Stimulated activated CD4-positive, alpha-beta T cell treated with anti-CD3 and anti-CD28 coated beads, Interleukin-1b, Interleukin-23, amount 100 ng/mL, for 4 hours (primary cell): ENCODE data around the gene CHST6.
"Not testable (repeated sequence)": the region's sequence is repeated elsewhere in the genome, so short reads cannot be mapped to it uniquely, and the experiment has no call there.

Source experiments
- DNase-seq, 2 donors: peaks; one replicate each; pipeline ENCODE4 v3.0.0-alpha.2; 2020; ENCODE audit warnings: low read depth in 2 of 2

CHST6 gene

DNA sequence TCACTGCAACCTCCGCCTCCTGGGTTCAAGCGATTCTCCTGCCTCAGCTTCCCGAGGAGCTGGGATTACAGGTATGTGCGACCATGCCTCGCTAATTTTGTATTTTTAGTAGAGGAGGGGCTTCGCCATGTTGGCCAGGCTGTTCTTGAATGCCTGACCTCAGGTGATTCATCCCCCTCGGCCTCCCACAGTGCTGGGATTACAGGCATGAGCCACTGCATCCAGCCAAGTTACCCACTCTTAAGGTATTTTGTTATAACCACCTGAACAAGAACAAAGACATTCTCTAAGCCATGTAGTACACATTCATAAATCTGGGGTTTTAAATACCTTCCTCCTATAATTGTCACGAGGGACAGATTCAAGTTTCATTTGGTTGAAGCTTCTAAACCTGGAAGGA lies 18.4 kb downstream of the CHST6 start:
- no peak for DNase-seq

DNA sequence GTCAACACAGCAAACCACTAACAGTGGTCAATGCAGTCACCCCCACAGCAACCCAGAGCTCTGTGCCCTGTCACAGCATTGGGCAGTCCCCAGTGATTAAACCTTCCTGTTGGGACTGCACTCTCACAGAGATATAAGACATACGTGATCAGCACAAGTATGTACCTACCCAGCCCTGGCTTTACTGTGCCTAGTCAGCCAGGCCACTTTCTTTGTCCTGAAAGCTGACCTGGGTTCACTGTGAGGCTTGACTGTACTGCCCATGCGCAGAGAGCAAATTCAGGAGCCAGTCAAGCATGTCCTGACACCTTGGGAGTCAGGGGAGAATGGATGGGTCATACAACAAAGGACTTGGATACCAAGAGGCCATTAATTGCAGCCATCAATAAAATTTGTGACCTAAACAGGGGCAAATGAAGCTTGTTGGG lies 19.8 kb downstream of the CHST6 start:
- no peak for DNase-seq

DNA sequence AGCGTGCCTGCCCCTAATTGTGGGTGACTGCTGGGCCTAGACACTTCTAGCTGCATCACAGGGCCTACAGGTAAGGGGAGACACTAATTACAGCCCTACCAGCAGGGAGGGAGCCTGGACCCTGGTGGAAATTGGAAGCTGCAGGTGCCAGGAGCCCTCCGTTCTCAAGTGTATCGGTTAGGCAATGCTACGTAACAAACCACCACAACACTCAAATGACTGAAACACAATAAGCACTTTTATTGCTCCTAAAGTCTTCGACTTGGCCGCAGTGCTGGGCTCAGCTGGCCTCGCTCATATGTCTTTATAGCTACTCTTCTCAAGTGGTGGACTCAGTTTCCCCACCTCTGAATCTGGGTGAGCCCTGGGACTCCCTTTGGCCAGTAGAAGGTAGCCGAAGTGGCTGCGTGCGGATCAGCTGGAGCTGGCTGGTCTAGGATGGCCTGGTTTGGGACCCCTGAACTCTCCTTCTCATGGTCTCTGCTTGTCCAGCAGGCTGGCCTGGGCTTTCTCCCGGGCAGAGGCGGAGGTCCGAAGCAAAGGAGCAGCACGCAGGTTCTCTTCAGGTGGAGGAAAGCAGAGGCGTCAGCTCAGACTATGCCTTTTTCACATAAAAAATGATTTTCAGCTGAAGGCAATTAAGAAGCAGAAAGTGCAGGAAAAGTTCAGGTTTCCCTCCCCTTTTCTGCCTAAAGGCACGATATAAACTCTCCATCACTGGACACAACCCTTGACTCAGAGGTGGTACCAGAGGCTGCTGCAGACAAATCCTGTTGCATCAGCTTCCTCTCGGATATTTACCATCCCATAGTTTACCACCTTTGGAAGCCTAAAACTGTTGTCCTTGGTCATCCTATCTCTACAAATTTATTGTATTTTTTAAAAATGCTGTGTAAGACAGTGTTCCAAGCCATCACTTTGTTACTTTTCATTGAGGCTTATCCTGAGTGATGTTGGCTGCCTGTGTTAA lies 22.0 kb downstream of the CHST6 start:
- no peak for DNase-seq

DNA sequence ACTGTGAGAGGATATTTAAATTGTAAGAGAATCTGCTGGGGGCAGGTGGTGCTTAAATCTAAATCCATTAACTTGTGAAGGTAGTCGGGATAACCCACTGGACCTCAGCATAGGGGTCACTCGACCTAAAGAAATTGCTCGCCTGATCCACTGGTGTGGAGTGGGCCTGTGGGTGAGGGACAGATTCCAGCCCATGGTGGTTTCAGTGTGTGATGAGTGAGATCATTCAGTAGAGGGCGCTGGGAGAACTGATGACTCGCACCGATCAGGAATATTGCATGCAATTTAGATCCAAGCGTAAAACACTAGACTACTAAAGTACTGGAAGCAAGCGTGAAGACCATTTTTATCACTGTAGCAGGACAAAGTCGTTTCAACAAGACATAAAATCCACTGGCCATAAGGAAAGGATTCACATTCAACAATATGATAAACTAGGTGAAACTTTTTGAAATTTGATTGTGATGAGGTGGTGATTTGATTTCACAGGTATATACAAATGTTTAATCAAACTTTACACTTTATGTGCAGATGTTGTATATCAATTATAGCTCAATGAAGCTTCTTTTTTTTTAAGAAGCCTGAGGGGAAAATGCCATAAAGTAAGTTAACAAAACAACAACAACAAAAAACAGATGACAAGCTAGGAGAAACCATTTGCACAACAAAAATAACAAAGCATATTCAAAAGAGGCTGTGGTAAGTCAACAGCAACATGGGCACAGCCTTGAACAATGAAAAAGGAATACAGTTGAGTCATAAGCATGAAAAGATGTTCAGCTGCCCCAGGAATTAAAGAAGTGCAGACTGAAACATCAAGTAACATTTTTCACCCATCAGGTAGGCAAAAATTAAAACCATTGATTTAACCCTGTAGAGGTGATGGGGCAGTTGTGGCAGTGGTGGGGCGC lies 23.3 kb downstream of the CHST6 start:
- DNase-seq = peak in 1 of 2 donors; percentile 31

DNA sequence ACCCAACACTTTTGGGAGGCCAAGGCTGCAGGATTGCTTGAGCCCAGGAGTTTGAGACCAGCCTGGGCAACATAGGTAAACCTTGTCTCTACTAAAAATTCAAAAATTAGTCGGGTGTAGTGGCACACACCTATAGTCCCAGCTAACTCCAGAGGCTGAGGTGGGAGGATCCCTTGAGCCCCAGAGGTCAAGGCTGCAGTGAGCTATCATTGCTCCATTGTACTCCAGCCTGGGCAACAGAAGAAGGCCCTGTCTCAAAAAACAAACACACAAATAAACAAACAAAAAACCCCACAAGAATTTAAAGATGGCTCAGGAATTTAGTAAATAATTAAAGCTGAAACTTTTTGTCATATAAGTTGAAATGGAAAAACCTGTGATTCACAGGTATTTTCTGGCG lies 28.5 kb downstream of the CHST6 start:
- DNase-seq = no peak

DNA sequence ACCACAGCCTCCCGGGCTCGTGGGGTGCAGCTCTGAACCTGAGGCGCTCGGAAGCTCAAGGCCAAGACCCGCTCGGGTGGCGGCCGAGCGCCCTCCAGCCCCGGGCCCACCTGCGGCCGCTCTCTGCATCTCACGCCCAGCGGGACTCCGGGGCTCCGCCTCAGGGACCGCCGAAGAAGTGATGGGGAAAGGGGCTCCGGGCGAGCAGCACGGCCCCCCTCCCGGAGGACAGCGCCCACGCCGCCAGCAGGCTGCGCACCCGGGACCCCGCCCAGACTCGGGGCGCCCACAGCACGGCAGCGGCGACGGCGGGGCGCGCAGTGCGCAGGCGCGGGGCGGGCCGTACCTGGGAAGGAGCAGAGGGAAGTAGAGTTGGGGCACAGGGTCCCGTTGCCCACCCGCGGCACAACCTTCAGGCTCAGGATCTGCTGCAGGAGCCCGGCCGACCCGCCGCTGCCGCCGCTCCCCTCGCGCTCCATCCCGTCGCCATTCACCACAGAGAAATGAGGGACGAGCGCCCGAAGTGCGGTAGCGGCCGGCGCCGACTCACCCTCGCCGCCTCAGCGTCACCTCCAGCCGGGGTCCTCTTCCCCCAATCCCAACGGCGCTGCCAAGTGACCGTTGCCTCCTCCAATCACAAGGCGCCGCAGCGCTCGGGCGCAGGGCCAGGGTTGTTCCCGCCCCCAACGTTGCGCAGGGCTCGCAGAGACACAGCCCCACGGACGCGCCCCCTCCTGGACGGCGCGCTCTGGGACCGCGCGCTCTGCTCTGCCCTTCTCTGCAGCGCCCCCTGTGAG lies 30.9 kb downstream of the CHST6 start, which contains the start of gene TMEM170A:
Gene TMEM170A, minus strand, starts transcription at position 568 of the 797 bp plus-strand sequence. Its CDS starts 89 bp downstream, at position 479.
- DNase-seq = peak; percentile 98 to 99

DNA sequence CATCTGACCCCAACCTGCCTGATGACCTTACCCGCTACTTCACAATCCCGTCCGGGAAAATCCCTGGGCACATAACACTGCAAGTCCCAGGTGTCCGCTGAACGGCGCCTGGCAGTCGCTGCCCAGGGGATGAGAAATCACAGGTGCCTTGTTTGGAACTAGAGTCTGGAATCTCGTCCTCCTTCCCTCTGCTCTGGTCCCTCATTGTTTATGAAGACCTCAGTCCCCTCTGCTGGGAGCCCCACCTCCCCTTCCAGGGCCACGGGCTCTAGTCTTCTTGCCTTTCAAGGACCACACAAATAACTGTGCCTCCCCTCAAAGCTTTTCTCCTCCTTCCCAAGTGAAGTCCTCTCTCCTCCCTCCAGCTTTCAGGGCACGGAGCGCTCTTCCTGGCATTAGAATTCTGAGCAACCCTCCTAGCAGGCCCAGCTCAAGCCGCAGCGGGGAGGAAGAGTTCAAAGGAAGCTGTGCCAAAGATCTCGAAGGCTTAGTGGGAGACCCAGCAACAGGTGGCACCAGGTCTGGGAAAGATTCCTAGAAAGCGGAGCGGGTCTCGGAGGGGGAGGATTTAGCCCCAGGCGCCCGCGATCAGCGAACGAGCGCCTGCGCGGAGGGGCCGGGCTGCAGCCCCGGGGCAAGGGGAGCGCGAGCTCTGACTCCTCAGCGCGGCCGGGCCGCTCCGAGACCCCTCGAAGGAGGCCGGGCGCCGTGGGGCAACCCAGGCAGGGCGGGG lies 31.7 kb downstream of the CHST6 start:
- peak; percentile 7 to 32 for DNase-seq

DNA sequence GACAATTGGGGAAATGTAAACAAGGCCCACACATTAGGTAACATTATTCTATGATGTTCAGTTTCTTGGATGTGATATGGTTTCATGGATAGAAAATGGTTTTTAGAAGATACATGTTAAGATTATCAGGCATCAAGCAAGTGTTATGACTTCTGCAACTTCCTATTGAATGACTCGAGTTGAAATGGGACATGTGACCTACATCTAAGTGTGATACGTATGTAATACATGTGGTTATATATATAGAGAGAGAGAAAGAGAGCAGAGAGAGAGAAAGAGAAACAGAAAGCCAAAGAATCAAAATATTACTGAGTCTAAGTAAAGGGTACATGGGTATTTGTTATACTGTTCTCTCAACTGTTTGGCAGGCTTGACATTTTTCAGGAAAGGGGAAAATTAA lies 32.4 kb downstream of the CHST6 start:
- no peak for DNase-seq

DNA sequence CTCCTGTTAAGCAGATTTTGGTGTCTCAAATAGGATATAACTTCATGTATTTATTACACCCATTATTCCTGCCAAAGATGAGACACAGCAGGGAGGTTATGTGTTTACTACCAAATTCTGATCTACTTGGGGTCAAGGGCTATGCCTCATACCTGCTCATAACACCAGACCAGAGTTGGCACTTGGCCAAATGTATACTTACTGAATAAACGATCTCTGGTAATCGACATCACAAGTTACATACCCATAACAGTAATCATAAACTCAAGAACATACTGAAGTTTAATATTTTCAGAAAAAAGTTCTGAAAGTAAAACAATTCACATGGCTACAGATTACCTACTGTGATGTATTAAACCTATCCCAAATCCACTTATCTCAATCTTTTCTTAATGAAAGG lies 33.7 kb downstream of the CHST6 start:
- DNase-seq = no peak

DNA sequence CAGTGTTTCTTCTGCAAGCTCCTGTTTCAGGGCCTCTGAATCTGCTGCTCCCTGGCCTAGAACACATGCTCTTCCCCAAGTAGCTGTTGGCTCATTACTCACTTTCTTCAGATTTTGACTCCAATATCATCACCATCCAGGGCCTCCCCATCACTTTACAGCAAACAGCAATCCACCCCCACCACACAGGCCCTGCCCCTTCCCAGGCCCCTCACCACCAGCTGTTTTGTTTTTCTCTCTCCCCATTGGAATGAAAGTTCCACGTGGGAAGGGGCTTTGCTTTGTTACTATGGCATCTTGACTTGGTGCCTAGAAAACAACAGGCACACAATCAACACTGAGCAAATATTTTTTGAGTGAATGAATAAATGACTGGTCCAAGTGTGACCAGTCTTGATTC lies 34.8 kb downstream of the CHST6 start:
- no peak for DNase-seq

DNA sequence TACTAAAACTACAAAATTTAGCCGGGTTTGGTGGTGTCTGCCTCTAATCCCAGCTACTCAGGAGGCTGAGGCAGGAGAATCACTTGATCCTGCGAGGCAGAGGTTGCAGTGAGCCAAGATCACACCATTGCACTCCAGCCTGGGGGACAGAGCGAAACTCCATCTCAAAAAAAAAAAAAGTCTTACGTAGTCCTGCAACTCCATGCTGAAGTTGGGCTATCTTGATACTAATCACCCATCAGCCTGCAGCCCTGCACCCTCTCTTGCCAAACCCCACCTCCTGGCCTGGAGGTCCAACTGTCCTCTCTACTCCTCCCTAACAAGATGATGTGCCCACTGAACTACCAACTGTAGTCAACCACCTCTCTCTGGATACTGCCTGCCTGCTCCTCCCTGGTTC lies 35.5 kb downstream of the CHST6 start:
- no peak for DNase-seq

DNA sequence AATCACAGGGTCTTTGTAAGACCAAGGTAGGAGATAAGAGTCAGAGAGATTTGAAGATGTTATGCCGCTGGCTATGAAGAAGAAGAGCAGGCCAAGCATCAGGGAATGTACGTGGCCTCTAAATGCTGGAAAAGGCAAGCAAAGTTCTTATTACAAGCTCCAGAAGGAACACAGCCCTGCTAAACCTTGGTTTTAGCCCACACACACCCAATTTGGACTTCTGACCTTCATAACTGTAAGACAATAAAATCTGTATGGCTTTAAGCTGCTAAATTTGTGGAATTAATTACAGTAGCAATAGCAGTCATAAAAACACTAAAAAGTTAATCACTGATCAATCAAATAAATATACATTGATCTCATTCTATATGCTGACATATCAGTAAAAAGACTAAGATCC lies 36.8 kb downstream of the CHST6 start:
- DNase-seq = no peak

DNA sequence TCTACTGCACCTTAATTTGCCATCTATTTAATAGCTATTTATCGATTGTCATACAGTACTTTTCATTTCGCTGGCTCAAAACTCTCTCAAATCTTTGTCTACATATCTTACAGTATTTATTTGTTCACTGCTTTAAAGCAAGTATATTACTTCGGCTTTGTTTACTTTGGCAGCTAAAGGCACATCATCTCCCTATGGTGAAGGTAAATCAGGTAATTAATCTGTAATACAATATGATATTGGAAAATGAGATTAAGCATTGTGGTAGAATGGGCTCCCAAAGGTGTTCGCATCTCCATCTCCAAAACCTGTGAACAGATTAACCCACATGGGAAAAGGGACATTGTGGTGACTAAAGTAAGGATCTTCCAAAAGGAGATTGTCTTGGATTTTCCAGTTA lies 37.2 kb downstream of the CHST6 start:
- DNase-seq = no peak

DNA sequence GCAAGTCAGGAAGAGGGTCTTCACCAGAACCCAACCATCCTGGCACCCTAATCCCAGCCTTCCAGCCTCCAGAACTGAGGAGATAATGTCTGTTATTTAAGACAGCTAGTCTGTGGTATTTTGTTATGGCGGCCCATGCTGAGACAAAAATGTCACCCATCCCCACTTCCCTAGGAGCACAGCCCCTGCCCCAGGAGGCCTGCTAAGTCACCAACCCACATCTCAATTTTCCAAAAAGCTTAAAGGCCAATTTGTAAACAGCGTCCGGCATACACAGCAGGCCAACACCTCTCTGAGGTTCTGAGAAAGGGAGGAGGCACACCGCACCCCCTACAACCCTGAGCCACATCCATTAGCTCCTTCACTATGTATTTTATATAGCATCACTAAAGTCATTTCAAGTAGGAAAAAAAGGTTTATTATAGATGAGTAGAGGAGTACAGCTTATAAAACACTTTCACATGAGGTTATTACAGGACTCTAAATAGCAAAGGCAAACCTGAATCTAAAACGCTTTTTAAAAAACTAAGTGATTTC lies 37.7 kb downstream of the CHST6 start:
- DNase-seq = no peak

DNA sequence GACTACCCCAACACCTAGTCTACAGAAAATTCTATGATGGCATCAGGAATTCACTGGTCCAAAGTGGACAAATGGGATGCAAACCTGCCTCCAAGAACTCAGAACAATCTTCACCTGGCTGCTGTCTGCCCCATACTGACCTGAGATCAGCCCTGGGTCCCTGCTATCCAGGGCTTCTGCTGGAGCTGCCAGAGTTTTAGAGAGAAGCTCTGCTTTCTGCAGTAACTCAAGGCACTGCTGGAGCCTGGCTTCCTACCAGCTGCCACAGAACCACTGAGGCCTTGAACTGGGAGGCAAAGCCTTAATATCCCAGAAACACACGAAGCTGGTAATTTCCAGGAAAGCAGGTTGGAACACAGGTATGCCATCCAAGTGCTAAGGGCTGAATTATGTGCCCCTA lies 38.3 kb downstream of the CHST6 start:
- no peak for DNase-seq

DNA sequence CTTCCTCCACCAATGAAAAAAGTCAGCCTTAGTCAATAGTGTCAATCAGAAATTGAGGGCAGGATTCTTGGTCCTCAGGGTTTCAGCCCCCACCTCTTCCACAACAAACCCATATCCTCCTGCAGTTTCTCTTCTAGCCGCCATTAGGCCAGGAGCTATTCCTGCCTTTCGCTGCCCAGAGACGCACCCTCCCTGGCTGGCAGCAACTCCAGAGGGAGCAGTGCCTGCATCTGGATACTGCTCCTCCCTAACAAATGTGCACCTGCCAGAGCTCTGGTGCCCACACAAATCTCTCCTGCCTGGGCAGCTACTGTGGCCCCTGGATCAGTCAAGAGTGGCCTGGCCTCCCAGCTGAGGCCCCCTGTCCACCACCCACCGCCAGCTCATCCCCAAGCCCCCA lies 38.8 kb downstream of the CHST6 start:
- not testable (repeated sequence) for DNase-seq

DNA sequence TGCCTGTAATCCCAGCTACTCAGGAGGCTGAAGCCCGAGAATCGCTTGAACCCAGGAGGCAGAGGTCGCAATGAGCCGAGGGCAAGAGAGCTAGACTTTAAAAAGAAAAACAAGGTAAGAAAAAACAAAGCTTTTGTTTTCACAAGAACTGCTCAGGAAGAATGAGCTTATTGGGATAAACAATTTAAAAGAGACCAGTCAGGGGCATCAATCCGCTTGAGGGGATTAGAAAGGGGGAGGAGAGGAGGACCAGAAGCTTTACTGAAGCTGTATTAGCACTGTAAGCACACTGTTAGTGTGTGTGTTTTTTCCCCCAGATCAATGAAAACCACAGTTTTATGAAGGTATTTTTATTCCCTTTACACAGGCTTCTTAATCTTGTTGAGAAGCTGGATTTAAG lies 39.6 kb downstream of the CHST6 start:
- no peak for DNase-seq

DNA sequence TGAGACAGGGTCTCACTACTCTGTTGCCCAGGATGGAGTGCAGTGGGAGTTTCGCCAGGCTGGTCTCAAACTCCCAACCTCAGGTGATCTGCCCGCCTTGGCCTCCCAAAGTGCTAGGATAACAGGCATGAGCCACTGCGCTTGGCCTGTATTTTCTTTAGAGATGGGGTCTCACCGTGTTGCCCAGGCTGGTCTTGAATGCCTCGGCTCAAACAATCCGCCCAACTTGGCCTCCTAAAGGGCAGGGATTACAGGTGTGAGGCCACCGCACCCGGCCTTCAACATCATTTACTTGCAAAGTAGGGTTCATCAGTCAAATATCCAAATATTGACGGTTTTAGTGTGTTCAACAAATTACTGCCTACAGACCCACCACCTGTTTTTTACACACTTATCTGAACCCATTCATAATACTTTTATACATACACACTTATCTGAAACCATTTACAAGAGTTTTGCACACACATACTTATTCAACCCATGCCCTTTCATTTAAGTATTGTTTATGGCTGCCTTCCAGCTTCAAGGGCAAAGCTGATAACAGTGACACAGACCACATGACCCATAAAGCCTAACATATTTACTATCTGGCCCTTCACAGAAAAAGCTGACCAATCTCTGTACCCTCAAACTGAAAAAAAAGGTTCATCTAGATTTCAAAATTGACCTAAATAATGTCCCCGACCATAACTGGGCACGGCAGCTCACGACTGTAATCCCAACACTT lies 42.6 kb downstream of the CHST6 start:
- DNase-seq = no peak

DNA sequence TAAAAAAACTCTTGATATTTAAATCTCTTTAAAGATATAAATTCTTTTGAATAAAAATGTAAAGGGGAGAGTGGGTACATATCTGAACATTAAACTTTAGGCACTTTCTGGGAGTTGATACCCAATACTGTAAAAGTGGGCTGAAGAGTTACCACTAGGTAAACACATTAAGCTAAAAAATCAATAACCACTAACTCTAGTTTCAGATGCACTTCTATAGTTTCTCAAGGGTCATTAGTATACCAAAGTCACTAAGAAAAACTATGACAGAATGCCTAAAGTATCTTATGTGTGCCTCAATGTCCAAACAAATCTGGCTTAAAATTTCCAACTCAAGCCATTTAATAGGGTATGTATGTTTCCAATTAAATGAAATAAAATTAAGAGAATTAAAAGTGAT lies 48.8 kb downstream of the CHST6 start:
- no peak for DNase-seq

DNA sequence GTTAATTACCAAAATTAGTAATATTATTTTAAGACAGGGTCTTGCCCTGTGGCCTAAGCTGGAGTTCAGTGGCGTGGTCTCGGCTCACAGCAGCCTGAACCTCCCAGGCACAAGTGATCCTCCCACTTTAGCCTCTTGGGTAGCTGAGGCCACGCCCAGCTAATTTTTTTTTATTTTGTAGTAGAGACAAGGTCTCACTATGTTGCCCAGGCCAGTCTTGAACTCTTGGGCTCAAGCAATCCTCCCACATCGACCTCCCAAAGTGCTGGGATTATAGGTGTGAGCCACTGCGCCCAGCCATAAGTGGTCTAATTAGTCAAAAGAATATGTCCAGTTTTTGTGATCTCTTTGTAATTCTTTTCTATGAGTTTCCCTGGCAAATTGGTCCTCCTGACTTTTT lies 49.9 kb downstream of the CHST6 start:
- no peak for DNase-seq
